IPS-NIHi7 (cell line): ENCODE measurements around the gene MEG3.

Source experiments
- DNase-seq: peaks from one replicate; pipeline ENCODE4 v3.0.0; 2012; ENCODE audit warnings: mixed read lengths; ENCODE audit errors: extremely low spot score

Gene MEG3

DNA sequence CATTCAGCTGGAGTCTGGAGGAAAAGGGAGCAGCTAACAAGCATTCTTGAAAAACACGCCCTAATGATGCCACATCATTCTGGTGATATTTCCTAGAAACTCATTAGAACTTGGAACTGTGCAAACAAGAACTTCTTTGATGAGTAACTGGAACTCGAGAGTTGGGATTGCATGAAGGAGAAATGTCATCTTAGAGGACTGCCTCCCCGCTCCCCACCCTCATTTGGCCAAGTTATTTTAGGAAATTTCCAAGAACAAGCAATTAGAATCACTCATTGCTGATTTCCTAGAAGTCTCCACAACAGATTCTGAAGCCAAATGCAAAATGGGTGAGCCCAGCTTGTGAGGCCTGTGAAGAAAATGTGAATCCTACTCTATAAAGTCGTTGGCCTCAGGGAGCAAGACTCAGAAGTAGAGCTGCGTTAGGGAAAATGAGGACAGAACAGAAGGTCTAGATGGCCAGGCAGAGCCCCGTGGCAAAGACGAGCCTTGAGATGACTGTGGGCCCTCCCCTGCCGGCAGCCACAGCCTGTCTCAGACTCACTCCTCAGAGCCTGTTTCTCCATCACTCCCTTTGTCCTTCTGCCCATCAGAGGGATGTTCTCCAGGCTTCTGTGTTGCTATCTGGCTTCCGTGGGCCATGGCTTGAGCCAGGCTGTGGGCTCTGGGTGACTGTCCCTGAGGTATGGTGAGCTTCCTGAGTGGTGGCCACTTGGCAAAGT is 39.2 kb downstream of the MEG3 start:
- DNase-seq: no peak

DNA sequence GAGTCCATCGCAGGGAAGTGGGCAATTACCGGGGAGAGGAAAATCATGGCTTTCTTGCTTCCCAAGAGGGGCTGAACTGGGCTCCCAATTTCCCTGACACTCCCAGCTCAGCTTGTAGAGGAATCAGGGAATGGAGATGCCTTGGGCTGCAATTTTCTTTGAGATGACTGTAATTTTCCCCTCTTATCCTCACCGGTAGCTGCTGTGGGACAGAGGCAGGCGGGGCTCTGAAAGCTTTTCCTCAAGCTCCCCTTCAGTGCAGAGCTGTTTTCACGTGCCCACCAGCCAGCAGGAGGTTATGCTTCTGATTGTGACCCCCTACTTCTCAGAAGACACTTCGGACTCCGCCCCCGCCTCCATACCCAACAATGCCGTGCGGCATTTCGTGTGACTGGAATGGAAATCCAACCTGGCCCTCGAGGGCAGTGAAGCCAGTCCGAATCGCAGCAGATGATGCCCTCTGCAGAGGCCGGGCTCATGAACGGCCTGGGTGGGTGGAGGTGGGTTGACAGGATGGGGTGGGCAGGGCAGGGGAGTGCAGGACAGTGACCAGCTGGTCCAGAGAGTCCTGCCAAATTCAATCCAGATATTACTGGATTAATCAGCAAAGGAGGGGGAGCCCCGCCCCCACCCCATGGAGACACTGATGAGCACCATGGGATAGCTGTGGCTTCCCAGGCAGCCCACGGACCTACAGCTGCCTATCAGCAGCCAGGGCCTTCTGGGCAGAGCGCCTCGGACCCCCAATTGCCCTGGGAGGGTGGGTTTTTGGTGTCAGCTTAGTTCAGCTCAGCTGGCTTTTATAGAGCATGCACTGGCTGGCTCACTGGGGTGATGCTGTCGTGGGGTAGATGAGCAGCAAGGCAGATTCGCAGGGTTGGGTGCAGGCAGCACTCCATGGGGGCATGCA is 40.0 kb downstream of the MEG3 start:
- DNase-seq: no peak

DNA sequence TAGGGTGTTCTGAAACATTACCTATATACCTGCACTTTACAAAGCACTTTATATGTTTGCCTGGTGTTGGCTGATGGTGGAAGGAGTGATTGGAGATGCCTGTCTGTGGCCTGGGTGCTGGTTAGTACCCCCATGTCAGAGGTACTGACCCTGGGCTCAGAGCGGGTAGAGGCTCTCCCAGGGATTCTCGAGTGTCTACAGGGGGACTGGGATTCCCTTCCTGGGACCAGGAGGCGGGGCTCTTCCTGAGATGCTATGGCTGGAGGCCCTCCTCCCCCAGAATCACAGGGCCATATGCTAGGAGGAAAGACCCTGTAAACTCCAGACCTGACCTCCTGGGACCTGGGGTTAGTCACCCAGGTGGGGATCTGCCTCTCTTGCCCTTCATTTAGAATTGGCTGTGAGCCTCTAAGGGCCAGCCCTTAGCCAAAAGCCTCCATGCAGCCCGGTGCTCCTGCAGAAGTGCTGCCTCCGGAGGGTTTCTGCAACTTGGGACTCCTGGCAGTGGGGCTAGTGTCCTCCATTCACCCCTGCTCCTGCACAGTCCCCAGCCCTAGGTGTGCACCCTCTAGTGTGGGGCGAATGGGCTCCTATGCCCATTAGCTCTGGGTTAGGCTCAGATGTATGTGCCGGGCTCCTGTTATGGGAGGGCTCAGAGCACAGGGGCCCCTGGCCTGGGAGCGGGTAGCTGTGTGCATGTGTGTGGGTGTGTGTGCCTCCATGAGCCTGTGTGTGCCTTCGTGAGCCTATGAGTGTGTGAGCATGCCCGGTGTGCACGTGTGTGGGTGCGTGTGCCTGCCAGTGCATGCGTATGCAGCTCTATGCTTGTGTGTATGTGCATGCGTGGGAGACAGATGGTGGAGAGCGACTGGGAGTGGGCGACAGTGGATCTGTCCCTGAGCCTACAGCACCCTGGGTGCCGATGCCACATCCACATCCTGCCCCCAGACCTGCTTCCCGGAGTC is 41.0 kb downstream of the MEG3 start:
- no peak for DNase-seq

DNA sequence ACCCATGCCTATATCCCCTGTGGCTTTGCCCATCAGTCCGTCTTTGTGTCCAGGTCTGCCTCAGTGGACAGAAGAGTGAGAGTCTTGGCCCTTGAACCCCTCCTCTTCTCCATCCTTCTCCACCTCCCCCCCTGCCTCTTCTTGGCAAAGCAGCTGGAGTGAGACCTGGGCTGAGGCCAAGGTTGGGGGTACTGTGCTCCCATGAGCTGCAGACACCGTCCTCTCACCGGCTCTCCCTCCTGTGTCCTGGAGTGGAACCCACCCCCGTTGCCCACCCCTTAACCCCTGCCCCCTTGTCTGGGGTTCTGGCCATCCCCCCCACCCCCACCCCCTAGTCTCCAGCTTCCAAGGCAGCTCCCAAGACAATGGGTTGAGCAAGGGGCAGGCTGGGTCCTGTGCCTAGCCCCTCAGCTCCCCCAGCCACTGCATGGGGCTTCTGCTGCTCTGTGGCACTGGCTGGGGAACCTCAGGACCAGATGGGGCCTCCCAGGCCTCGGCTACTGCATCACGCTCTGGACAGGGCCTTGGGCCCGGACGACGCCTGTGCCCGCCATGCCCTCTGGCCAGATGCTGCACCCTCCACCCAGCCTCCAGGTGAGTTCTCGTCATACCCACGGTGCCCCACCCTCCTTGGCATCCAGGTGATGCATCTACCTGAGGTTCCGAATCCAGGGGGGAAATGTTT is 41.9 kb downstream of the MEG3 start:
- no peak for DNase-seq

DNA sequence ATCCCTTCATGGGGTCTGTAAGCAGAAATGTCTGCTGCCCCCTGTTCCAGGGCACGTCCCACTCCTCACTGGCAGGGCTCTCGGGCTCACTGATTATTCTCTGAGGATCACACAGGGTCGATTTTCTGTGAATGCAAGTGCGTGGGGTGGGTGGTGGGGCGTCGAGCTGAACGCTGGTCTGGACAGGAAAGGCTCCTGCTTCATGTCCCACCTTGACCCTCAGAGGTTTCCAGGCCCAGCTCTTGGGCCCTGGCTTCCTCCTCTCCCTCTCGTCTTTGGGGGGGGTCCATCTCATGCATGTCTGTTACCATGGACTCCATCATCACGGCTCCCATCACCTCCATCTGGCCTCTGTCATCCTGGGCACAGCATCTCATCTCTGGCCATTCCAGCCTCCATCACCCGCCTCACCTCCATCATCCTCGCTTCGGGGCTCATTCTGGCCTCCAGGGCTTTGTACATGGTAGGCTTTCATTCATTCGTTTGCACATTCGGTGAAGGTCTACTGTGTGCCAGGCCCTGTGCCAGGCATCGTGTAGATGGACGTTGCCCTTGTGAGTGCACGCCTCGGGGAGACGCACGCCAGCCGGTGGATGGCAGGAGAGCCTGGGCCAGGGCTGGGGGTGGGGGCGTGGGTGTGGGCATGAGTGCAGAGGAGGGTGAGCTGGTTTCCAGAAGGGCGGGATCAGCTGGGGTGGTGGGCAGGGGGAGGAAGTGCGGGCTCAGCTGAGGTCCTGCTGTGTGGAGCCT is 42.9 kb downstream of the MEG3 start:
- DNase-seq: no peak

DNA sequence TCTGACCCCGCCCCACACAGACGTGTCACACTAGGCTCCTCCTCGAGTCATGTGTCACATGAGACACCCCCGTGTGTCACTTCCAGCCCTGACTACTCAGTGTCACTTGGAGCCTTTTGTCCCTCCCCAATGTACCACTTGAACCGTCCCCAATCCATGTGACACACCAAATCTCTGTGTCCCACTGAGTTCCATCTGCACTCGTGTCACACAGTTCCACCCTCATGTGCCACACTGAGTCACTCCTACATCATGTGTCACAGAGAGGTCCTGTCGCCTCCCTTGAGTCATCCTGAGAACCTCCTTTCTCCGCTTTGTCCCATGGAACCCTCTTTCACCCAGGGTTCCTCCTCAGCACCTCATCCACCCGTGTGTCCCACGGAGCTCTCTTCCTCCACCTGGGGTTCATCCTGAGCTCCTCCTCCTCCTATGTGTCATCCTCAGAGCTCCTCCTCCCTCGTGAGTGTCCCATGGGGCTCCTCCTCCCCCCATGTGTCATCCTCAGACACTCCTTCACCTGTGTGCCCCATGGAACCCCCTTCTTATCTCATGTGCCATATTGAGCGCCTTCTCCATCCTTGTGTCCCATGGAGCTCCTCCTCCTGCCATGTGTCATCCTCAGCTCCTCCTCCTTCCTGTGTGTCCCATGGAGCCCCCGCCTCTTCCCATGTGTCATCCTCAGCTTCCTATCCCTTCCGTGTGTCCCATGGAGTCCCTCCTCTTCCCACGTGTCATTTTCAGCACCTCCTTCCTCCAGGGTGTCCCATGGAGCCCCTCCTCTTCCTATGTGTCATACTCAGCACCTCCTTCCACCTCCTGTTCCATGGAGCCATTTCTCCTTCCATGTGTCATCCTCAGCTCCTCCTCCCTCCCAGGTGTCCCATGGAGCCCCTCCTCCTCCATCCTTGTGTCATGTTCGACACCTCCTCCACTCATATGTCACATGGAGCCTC is 45.6 kb downstream of the MEG3 start:
- no peak for DNase-seq

DNA sequence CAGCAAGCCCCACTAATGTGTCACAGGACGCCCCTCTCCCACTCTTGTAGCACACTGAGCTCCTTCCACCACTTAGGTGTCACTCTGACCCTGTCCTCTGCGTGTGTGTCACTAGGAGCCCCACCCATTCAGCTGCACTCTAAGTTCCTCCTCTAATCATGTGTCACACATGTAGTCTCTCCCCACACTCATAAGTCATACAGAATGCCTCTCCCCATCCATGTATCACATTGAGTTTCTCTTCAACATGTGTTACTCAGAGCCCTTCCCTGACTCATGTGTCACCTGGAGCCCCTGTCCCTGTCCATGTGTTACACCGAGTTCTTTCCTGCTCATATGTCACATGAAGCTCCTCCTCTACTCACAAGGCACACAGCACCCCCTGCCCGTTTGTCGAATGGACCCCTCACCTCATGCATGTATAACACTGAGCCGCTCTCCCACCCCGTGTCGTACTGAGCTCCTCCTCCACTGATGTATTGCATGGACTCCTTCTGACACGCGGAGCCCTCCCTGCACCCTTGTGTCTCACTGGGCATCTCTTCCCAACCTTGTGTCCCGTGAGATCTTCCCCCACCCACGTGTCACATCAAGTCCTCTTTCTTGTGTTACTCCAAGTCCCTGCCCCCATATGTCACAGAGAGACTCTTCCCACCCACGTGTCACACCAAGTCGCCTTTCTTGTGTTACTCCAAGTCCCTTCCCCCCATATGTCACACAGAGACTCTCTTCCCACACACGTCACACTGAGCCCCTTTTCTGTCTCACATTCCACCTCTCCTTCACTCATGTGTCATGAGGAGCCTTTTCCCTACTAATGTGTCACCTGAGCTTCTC is 46.6 kb downstream of the MEG3 start:
- no peak for DNase-seq

DNA sequence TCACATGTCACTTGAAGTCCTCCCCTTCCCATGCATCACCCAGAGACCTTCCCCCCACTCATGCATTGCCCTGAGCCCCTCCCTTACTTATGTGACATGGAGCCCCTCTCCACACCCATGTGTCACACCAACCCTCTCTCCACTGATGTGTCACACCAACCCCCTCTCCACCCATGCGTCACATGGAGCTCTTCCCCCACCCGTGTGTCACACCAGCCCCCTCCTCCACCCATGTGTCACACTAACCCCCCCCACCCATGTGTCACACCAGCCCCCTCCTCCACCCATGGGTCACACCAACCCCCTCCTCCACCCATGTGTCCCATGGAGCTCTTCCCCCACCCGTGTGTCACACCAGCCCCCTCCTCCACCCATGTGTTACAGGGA is 47.2 kb downstream of the MEG3 start:
- DNase-seq: no peak

DNA sequence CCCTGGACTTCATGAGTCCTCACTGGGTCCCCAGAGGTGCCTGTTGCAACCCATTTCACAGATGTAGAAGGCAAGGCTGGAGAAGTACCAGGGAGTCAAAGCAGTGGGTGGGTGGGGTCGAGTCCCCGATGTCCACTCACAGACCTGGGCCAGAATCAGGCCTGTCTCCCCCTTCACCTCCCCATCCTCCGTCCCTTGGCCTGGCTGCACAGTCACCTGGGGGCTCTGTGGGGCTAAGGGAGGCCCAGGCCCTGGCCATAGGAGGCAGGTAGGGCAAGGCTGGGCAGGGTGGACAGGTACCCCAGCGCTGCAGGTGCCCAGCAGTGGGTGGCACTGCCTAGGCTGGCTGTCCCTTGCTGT is 48.1 kb downstream of the MEG3 start:
- no peak for DNase-seq

DNA sequence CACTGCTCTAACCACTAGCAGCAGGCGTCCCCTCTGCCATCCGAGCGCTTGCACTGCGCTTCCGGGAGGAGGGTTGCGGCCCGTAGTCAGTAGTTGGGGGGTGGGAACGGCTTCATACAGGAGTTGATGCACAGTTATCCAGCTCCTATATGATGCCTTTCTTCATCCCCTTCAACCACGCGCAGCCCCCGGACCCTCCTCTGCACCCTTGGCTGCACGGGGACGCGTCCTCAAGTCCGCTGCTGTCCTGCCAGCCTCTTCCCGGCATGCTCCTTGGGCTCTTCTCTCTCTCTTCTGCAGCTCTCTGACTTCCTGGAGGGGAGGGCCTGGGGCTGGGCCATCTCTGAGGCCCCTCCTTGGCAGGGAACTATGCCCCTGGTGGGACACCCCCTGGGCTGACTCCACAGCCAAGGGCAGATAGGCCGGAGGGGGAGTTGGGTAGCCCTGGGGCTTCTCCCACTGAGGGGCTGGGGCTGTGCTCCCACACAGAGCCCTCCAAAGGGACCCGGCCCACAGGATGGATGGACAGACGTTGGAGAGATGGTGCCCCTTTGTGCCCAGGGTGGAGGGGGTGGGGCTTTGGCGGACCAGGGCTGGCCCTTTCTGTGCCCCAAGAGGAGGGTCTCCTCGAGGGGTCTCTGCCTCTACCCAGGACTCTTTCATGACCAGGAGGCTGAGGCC is 48.6 kb downstream of the MEG3 start:
- no peak for DNase-seq

DNA sequence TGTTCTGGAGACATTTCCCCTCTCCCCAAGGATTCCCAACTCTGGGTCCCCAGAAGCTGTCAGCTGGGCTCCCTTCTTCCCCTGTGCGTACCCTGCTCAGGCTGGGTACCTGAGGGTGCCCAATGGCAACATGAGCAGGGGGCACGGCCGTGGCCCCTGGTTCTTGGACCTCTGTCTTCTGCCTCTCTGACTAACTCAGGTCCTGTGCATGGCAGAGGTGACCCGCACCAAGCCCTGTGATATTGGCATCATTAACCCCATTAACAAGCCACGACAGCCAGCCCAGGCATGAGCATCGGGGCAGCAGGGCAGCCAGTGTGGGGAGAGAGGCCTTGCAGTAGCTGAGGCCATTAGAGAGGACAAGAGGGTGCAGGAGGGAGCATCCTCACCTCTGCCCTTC is 49.2 kb downstream of the MEG3 start:
- no peak for DNase-seq

DNA sequence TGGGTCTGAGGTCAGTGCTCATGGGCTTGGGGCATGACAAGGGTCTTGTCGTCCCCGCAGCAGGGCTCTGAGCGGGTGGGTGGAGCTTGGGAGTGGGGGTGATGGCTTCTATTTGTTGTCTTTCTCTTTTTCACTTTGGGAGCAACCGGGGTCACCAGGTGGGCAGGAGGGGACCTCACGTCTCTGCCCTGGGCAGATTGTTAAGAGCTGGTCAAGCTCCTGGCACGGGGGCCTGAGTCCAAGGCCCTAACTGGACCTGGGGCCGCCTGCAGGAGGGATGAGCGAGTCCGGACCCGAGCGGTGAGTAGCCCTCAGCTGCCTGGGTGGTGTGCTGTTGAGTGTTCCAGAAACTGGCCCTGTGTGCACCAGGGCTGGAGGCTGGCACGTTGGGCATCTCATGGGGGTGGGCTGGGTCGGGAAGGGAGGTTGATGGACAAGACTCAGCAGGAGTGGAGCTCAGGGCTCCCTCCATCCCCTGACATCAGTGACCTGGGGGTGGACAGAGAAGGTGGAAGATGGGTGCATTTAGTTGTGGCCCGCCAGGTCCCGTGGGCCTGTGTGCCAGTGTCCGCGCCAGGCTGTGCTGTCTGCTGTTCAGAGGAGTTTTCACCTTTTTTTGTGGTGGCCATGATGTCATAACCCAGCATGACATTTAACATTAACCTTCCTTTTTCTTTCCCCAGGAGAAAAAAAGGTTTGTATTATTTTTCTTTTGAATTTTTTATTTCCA is 50.1 kb downstream of the MEG3 start:
- DNase-seq: no peak

DNA sequence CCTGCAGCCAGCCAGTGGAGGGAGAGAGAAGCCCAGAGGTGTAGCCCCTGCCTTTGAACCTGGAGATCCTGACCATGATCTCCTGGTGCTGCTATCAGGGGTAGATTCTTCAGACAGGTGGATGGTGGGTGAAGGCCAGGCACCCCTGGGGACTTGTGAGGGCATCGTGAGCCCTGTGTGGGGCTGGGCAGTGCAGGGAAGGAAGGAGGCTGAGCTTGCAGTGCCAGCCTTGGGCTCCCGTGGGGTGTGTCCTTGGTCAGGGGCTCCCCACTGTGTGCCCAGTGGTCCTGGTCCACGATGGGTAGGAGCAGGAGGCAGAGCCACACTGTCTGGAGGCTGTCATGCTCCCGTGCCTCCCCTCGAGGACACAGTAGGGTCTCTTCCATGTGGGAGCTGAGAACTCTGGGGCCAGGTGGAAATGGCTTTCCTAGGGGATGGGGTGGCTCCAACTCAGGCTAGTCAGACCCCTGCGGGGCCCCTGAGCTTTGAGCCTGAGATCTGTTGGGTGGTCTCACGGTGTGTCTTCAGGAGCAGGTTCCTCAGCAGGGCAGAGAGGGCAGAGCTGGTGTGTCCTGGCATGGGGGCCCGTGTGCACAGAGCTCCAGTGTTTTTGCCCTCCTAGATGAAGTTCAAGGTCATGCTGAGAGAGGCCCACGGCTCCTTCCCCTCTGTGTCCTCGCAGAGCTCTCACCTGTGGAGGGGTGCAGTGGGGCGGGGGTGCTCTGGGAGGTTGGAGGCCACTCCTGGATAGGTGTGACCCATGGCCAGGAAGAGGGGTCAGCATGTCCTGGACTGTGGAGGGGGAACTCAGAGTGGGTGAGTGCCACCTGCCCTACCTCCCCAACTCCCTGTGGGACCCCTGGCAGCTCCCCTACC is 52.6 kb downstream of the MEG3 start:
- DNase-seq: no peak

DNA sequence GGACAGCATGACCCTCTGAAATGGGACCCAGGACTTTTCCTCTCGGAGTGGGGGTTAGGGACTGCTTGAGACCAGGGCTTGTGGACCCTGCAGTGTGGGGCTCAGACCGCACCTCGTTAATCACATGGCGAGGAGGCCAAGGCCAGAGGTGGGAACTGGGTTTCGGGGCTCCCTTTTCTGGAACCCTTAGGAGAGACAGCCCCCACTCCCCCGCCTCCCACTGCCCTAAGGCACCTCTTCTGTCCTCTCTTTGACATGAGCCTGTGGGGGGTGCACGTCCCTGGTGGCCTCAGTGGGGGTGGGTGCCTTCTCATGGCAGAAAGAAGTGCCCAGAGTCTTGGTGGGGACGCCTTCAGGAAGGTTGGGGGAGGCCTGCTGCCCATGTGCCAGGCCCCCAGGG is 53.3 kb downstream of the MEG3 start:
- DNase-seq: no peak

DNA sequence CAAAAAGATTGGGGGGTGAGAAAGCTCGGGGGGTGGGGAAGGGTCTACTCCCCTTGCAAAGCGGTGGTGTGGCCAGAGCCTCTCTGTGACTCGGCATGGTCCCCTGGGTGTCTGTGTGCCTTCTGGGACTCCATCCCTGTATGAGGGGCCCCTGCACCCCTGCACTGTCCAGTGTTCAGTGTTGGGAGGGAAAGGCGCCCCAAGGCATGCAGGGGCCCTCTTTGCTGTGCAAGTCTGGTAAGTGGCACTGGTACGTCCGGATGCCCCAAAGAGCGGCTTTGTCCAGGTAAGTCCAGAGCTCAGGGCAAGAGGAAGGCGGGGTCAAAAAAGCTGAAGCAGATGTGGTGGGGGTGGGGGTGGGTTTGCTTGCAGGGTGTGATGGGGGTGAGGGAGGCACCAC is 53.9 kb downstream of the MEG3 start:
- DNase-seq: no peak

DNA sequence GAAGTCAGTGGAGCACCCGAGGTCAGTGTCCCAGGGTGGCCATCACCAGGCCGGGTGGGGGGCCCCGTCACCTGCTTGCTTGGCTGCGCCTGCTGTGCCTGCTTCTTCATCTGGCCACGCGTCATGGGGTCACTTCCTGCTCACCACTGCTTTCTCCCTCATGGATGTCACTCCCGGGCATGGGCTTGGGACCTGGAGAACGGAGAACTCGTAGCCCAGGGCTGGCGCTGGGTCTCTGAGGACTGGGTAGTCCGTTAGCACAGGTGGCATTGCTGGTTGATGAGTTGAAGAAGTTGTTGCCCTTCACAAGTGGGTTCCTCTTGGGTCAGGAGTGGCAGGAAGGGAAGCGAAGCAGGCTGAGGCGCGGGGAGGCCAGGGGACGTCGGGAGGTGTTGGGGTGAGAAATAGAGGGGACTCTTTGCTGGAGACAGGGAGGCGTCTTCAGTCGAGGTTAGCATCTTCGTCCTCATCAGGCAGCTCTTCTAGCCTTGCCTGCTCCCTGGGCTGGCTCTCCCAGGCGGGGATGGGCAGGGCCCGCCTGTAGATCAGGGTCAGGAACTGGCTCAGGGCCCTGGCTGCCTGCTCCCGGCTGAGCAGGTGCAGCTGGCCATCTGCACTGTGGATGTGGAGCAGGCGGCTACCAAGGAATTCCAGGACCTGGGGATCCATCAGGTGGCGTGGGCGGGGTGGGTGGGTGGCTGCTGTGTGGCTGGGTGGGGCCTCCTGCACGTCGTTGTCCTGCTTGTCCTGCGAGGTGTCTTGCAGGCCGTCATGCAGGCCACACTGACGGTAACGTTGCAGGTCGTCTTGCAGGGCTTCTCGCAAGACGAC is 54.6 kb downstream of the MEG3 start:
- no peak for DNase-seq
